Caco-2 (cell line): ENCODE results near the gene SRR. TPM values are rescaled to one million over a fixed set of nuclear protein-coding genes. Genes with fewer than 3 reads are reported as not detected.

ENCODE experiments used
- BruUV-seq: library from RNA; stranded (reverse); fragments of 400-500 nt; replicated peaks from 2 replicates; lab custom pipeline; 2021; lab: Mats Ljungman, UMichigan
- CTCF ChIA-PET: fragments of 300-600 bp; sonication (Branson Sonifier 250); formaldehyde crosslinking; loops from one replicate; lab custom pipeline; 2022; ENCODE audit warnings: antibody characterized with exemption; lab: Charles Lee
- POLR2A ChIA-PET: fragments of 300-600 bp; sonication (Branson Sonifier 250); formaldehyde crosslinking; loops from one replicate; lab custom pipeline; 2022; ENCODE audit warnings: antibody characterized with exemption; lab: Charles Lee
- DNase-seq, 2 experiments: peaks; one replicate each; pipeline versions ENCODE4 v3.0.0 to v3.0.0-alpha.2; 2020 to 2022
- H3K27me3 ChIP-seq: replicated peaks from 2 replicates; pipeline ENCODE4 v1.6.0; 2011; ENCODE audit warnings: low read length; ENCODE audit not compliant: control insufficient read depth, insufficient read depth
- H3K36me3 ChIP-seq: 2 replicates; pipeline ENCODE4 v1.5.1; 2011; ENCODE audit warnings: low read length; ENCODE audit not compliant: control insufficient read depth, insufficient read depth
- H3K4me1 ChIP-seq: fragments of 250-450 bp; sonication (Bioruptor Pico); 2 replicates; pipeline ENCODE4 v1.5.1; 2020; ENCODE audit warnings: mild to moderate bottlenecking
- H3K4me3 ChIP-seq: 2 replicates; pipeline ENCODE4 v1.5.1; 2011; ENCODE audit warnings: low read depth, mild to moderate bottlenecking, control low read depth, low read length
- H3K9me3 ChIP-seq: fragments of 250-450 bp; sonication (Bioruptor Pico); 2 replicates; pipeline ENCODE4 v1.5.1; 2020; ENCODE audit warnings: mild to moderate bottlenecking, moderate library complexity
- H3K27ac Mint-ChIP-seq: one replicate; pipeline ENCODE4 v1.8.0; 2022; ENCODE audit warnings: mixed read lengths; ENCODE audit not compliant: unreplicated experiment
- H3K27me3 Mint-ChIP-seq: one replicate; pipeline ENCODE4 v1.8.0; 2022; ENCODE audit warnings: mixed read lengths; ENCODE audit not compliant: insufficient read depth, unreplicated experiment
- H3K36me3 Mint-ChIP-seq: one replicate; pipeline ENCODE4 v1.8.0; 2022; ENCODE audit warnings: mild to moderate bottlenecking, mixed read lengths; ENCODE audit not compliant: insufficient read depth, unreplicated experiment
- H3K4me1 Mint-ChIP-seq: one replicate; pipeline ENCODE4 v1.8.0; 2022; ENCODE audit warnings: low read depth, mixed read lengths; ENCODE audit not compliant: unreplicated experiment
- H3K4me3 Mint-ChIP-seq: one replicate; pipeline ENCODE4 v1.8.0; 2022; ENCODE audit warnings: mild to moderate bottlenecking, moderate library complexity, mixed read lengths; ENCODE audit not compliant: unreplicated experiment
- H3K9me3 Mint-ChIP-seq: one replicate; pipeline ENCODE4 v1.8.0; 2022; ENCODE audit warnings: mixed read lengths; ENCODE audit not compliant: unreplicated experiment
- CTCF ChIP-seq, 2 experiments: fragments of 200-600 bp in 1 of 2; IDR thresholded peaks; 1 replicate in 1 of 2; 2 replicates in 1 of 2; pipeline versions ENCODE4 v1.5.1 to v1.8.0; 2011 to 2022; ENCODE audit warnings: antibody characterized with exemption in 1 of 2, control low read depth in 1 of 2, inconsistent platforms in 1 of 2, low read depth in 1 of 2, low read length in 1 of 2, mild to moderate bottlenecking in 1 of 2, moderate library complexity in 1 of 2; ENCODE audit not compliant: insufficient read depth in 1 of 2, severe bottlenecking in 1 of 2, unreplicated experiment in 1 of 2
- intact Hi-C: fragments of 100-400 bp; cut with micrococcal nuclease; formaldehyde crosslinking; loops from one replicate; pipeline ENCODE4 v1.10.0; 2022; ENCODE audit not compliant: unreplicated experiment
- total RNA-seq: library from RNA; stranded (reverse); gene quantifications from 2 replicates; pipeline ENCODE4 v1.2.3, GENCODE V29; 2022

SRR gene
- total RNA-seq, 1 experiment from 2014 or later, result 18.2 TPM

GRCh38 chr17:2317796-2318195 is 14.0 kb downstream of the SRR start:
- Histone ChIP-seq H3K36me3 (no peaks in the 10 kb centered on the region), H3K9me3 (no peaks in the 10 kb centered on the region), H3K4me1 (no peaks in the 10 kb centered on the region), H3K4me3 (no peak overlapping the region), H3K27me3 (no peaks in the 10 kb centered on the region)
- Mint-ChIP-seq H3K9me3 (peaks cover 6% of the 10 kb centered on the region), H3K4me3 (no peak overlapping the region), H3K36me3 (peaks cover 42% of the 10 kb centered on the region), H3K27me3 (no peaks in the 10 kb centered on the region), H3K4me1 (peaks cover 8% of the 10 kb centered on the region), H3K27ac (no peak overlapping the region)
- no TSS peak for BruUV-seq
- DNase-seq, result no peak
- CTCF ChIA-PET, result interaction anchor here (0.7 to 1.3 kb wide), 2 partner anchors 35 to 41 kb away, joined by 4 read pairs; no protein-coding TSS in a partner anchor
- intact Hi-C loops, result no loop called here
- TF ChIP-seq CTCF (IDR thresholded peaks at IDR 0.05; ENCODE audit: insufficient read depth in 1 of 2, low read depth in 1 of 2, low read length in 1 of 2, severe bottlenecking in 1 of 2, unreplicated experiment in 1 of 2), result no peak
- POLR2A ChIA-PET, result no interaction called here

- Mint-ChIP-seq H3K36me3 (peaks cover 48% of the 10 kb centered on the region), H3K4me1 (peaks cover 8% of the 10 kb centered on the region)
These were observed 15.3 kb downstream of the SRR start for GRCh38 chr17:2319051-2319450.

GRCh38 chr17:2321399-2321798 is 17.6 kb downstream of the SRR start:
- Mint-ChIP-seq H3K4me3 (no peak overlapping the region), H3K9me3 (peaks cover 6% of the 10 kb centered on the region), H3K27ac (no peak overlapping the region), H3K36me3 (peaks cover 42% of the 10 kb centered on the region), H3K27me3 (no peaks in the 10 kb centered on the region), H3K4me1 (peaks cover 15% of the 10 kb centered on the region)
- no peak for DNase-seq
- peaks cover 3% of the 10 kb centered on the region for H3K36me3 ChIP-seq
- H3K4me1 ChIP-seq, result peaks cover 15% of the 10 kb centered on the region
- BruUV-seq, result no TSS peak
- TF ChIP-seq CTCF (IDR thresholded peaks at IDR 0.05; ENCODE audit: insufficient read depth in 1 of 2, low read depth in 1 of 2, low read length in 1 of 2, severe bottlenecking in 1 of 2, unreplicated experiment in 1 of 2), result no peak
- H3K4me3 ChIP-seq, result no peak overlapping the region
- ChIA-PET CTCF (no interaction called here), POLR2A (interaction anchor here (0.6 to 0.8 kb wide), 2 partner anchors 12 to 18 kb away, joined by 3 to 10 read pairs; partner anchors contain the start of genes SMG6 and SRR)
- no peaks in the 10 kb centered on the region for H3K27me3 ChIP-seq
- intact Hi-C loops, result no loop called here
- no peaks in the 10 kb centered on the region for H3K9me3 ChIP-seq

More at GRCh38 chr17:2319051-2319450, 15.3 kb downstream of the SRR start:
- H3K27me3 Mint-ChIP-seq, result no peaks in the 10 kb centered on the region
- peaks cover 6% of the 10 kb centered on the region for H3K9me3 Mint-ChIP-seq
- ChIA-PET POLR2A (no interaction called here), CTCF (no interaction called here)
- no peak overlapping the region for H3K4me3 Mint-ChIP-seq
- no peak overlapping the region for H3K4me3 ChIP-seq
- peaks cover 1% of the 10 kb centered on the region; the same call in 1 of the 2 replicates for H3K36me3 ChIP-seq
- no peaks in the 10 kb centered on the region for H3K9me3 ChIP-seq
- DNase-seq, result no peak
- no peak for TF ChIP-seq CTCF (IDR thresholded peaks at IDR 0.05; ENCODE audit: insufficient read depth in 1 of 2, low read depth in 1 of 2, low read length in 1 of 2, severe bottlenecking in 1 of 2, unreplicated experiment in 1 of 2)
- intact Hi-C loops, result no loop called here
- H3K27ac Mint-ChIP-seq, result no peak overlapping the region
- no TSS peak for BruUV-seq
- no peaks in the 10 kb centered on the region for H3K27me3 ChIP-seq
- H3K4me1 ChIP-seq, result no peaks in the 10 kb centered on the region
